MM.1S (cell line): Measurements from ENCODE around the gene HS3ST1.

Experiments
- CTCF ChIP-seq: fragments of 300-600 bp; sonication (generic); IDR thresholded peaks from 2 replicates; pipeline ENCODE4 v1.5.1; 2016; ENCODE audit warnings: antibody characterized with exemption, low read length, mixed read lengths
- EZH2phosphoT487 ChIP-seq: fragments of 300-600 bp; sonication (generic); IDR thresholded peaks from 2 replicates; pipeline ENCODE4 v1.6.1; 2018; ENCODE audit warnings: antibody characterized with exemption, low read length

DNA sequence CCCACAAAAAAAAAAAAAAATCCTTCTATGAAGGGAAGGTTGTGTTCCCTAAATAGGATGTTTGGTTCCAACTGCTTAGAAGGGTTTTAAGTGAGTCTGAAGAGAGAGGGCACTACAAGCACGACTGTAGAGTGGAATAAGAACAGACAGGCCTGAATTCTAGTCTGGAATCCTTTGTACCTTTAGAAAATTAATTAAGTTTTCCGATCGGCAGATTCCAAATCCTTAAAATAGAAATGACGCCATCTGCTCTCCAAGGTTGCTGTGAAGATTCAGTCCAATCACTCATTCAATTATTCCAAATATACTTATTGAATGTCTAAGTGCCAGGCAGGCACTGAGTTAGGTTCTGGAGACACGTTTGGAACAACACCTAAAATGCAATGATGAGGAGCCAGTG lies 3.8 kb downstream of the HS3ST1 start:
- TF ChIP-seq CTCF = no peak
- no peak for TF ChIP-seq EZH2phosphoT487
